Measurements from ENCODE around the gene HTR7.

DNA sequence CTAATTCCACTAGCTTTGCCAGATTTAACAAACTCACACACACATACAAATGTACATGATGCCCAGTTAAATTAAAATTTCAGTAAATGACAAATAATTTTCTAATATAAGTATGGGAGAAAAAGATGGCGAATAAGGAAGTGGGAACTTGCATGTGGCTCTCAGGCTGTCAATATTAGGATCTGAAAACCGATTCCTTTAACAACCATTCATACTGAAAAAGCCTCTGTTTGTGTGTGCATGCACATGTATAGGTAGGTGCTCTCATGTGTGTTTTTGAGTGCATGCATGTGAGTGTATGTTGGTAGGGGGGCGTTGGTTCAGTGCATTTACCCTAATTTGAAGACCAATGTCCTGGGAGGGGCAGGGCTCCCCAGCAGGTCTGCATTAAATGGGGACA, 125.3 kb downstream of the HTR7 start:
- TF ChIP-seq CTCF (conservative IDR thresholded peaks at IDR 0.05; ENCODE audit: low read depth, low read length) (no peak), EZH2 (IDR thresholded peaks at IDR 0.05; ENCODE audit: borderline replicate concordance, low read depth, low read length, poor library complexity, severe bottlenecking) (no peak)

All from A673 (cell line).